SIG-M5 (cell line): ENCODE measurements around the gene TDRD7.

ENCODE experiments used
- DNase-seq: peaks from one replicate; lab custom pipeline; 2025; lab: John Stamatoyannopoulos, UW

Gene TDRD7

GRCh38 chr9:97387936-97388684 is 23.8 kb upstream of the TDRD7 start:
- no peak for DNase-seq

GRCh38 chr9:97388721-97389238 is 23.1 kb upstream of the TDRD7 start:
- DNase-seq: no peak

- DNase-seq: no peak
Observed at GRCh38 chr9:97389249-97389648, 22.6 kb upstream of the TDRD7 start.

- no peak for DNase-seq
Observed at GRCh38 chr9:97390791-97391406, 21.0 kb upstream of the TDRD7 start.

GRCh38 chr9:97394881-97395280 is 17.0 kb upstream of the TDRD7 start:
- DNase-seq: no peak

- DNase-seq: no peak
Observed at GRCh38 chr9:97395745-97396144, 16.2 kb upstream of the TDRD7 start.

GRCh38 chr9:97396256-97396655 is 15.6 kb upstream of the TDRD7 start:
- no peak for DNase-seq

GRCh38 chr9:97397220-97397619 is 14.7 kb upstream of the TDRD7 start:
- DNase-seq: no peak

- DNase-seq: no peak
Observed at GRCh38 chr9:97398999-97399758, 12.7 kb upstream of the TDRD7 start.

GRCh38 chr9:97403746-97404316 is 8.1 kb upstream of the TDRD7 start:
- DNase-seq: no peak

GRCh38 chr9:97405551-97405950 is 6.3 kb upstream of the TDRD7 start:
- no peak for DNase-seq

- no peak for DNase-seq
Observed at GRCh38 chr9:97406620-97407177, 5.2 kb upstream of the TDRD7 start.

- DNase-seq: no peak
Observed at GRCh38 chr9:97408562-97408961, 3.3 kb upstream of the TDRD7 start.

- no peak for DNase-seq
Observed at GRCh38 chr9:97411440-97411788, 482 bp upstream of the TDRD7 start.

- no peak for DNase-seq
Observed at GRCh38 chr9:97412626-97413385, 910 bp downstream of the TDRD7 start.

- no peak for DNase-seq
Observed at GRCh38 chr9:97413462-97413861, 1.6 kb downstream of the TDRD7 start.

GRCh38 chr9:97415146-97415545 is 3.2 kb downstream of the TDRD7 start:
- DNase-seq: no peak

- DNase-seq: no peak
Observed at GRCh38 chr9:97418880-97419279, 7.0 kb downstream of the TDRD7 start.

- no peak for DNase-seq
Observed at GRCh38 chr9:97419309-97419867, 7.5 kb downstream of the TDRD7 start.

- no peak for DNase-seq
Observed at GRCh38 chr9:97425336-97425972, 13.6 kb downstream of the TDRD7 start.

GRCh38 chr9:97425973-97426336 is 14.1 kb downstream of the TDRD7 start:
- DNase-seq: no peak
